HFFc6 (cell line): ENCODE measurements around the gene MYH10. TPM values are rescaled to one million over a fixed set of nuclear protein-coding genes. Genes with fewer than 3 reads are reported as not detected.

Experiments used
- DNase-seq: peaks from one replicate; pipeline ENCODE4 v3.0.0-alpha.2; 2018
- H3K27ac Mint-ChIP-seq: 2 replicates; pipeline ENCODE4 v1.8.0; 2020; ENCODE audit warnings: mild to moderate bottlenecking, mixed read lengths
- H3K27me3 Mint-ChIP-seq: 2 replicates; pipeline ENCODE4 v1.8.0; 2021; ENCODE audit warnings: mild to moderate bottlenecking, moderate library complexity, mixed read lengths; ENCODE audit not compliant: insufficient read depth
- H3K36me3 Mint-ChIP-seq: 2 replicates; pipeline ENCODE4 v1.8.0; 2021; ENCODE audit warnings: low read depth, mixed read lengths
- H3K4me1 Mint-ChIP-seq: 2 replicates; pipeline ENCODE4 v1.8.0; 2020; ENCODE audit warnings: low read depth, mixed read lengths
- H3K4me3 Mint-ChIP-seq: 2 replicates; pipeline ENCODE4 v1.8.0; 2020; ENCODE audit warnings: mild to moderate bottlenecking, moderate library complexity, mixed read lengths
- H3K9me3 Mint-ChIP-seq: 2 replicates; pipeline ENCODE4 v1.8.0; 2020; ENCODE audit warnings: mild to moderate bottlenecking, mixed read lengths
- total RNA-seq, 6 experiments: library from RNA; stranded (reverse); fragmentation: NEBNext Ultra II Directional; extraction: Animal tissue kit (Norgen Biotek cat#: 25700); gene quantifications; 2 replicates in 1 of 6; 3 replicates in 5 of 6; pipeline ENCODE4 v1.2.3, GENCODE V29; 2021
- TF ChIP-seq, protein P1 (sequence below): fragments of 200-600 bp; sonication (generic); IDR thresholded peaks from 2 replicates; pipeline ENCODE4 v1.5.0; 2021; ENCODE audit warnings: antibody characterized with exemption, mild to moderate bottlenecking

MYH10 gene
- total RNA-seq, 6 experiments from 2014 or later = 54.0 to 63.3 (median 58.3) TPM

DNA sequence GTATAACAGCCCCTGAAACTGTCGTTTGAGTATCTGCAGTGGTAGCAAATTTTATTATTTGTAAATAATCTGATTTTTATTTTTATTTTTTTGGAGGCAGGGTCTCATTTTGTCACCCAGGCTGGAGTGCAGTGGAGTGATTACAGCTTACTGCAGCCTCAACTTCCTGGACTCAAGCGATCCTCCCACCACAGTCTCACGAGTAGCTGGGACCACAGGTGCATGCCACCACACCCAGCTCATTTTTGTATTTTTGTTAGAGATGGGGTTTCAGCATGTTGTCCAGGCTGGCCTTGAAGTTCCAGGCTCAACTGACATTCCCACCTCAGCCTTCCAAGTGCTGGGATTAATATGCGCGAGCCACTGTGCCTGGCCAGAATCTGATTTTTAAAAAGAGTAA lies 192.1 kb downstream of the MYH10 start:
- no peak overlapping the region for H3K27ac Mint-ChIP-seq
- H3K36me3 Mint-ChIP-seq = peaks cover 21% of the 10 kb centered on the region
- H3K4me3 Mint-ChIP-seq = no peak overlapping the region
- no peaks in the 10 kb centered on the region for H3K9me3 Mint-ChIP-seq
- TF ChIP-seq, protein P1, sequence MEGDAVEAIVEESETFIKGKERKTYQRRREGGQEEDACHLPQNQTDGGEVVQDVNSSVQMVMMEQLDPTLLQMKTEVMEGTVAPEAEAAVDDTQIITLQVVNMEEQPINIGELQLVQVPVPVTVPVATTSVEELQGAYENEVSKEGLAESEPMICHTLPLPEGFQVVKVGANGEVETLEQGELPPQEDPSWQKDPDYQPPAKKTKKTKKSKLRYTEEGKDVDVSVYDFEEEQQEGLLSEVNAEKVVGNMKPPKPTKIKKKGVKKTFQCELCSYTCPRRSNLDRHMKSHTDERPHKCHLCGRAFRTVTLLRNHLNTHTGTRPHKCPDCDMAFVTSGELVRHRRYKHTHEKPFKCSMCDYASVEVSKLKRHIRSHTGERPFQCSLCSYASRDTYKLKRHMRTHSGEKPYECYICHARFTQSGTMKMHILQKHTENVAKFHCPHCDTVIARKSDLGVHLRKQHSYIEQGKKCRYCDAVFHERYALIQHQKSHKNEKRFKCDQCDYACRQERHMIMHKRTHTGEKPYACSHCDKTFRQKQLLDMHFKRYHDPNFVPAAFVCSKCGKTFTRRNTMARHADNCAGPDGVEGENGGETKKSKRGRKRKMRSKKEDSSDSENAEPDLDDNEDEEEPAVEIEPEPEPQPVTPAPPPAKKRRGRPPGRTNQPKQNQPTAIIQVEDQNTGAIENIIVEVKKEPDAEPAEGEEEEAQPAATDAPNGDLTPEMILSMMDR = no peak
- H3K4me1 Mint-ChIP-seq = peaks cover 49% of the 10 kb centered on the region
- DNase-seq = no peak
- peaks cover 1% of the 10 kb centered on the region for H3K27me3 Mint-ChIP-seq

GRCh38 chr17:8436844-8437171 lies 193.7 kb downstream of the MYH10 start:
- Mint-ChIP-seq H3K36me3 (peaks cover 21% of the 10 kb centered on the region), H3K4me3 (peak overlapping the region; percentile 98), H3K9me3 (no peaks in the 10 kb centered on the region), H3K27ac (peak overlapping the region; percentile 95), H3K4me1 (peaks cover 37% of the 10 kb centered on the region), H3K27me3 (peaks cover 1% of the 10 kb centered on the region)
- peak; percentile 6 for DNase-seq
- TF ChIP-seq, protein P1 = no peak

- Mint-ChIP-seq H3K36me3 (peaks cover 21% of the 10 kb centered on the region), H3K27me3 (peaks cover 1% of the 10 kb centered on the region), H3K4me1 (peaks cover 32% of the 10 kb centered on the region), H3K9me3 (no peaks in the 10 kb centered on the region), H3K27ac (peak overlapping the region; percentile 95), H3K4me3 (peak overlapping the region; percentile 98)
- TF ChIP-seq, protein P1 = no peak
- peak; percentile 43 for DNase-seq
Observed at GRCh38 chr17:8436169-8436843, 194.2 kb downstream of the MYH10 start.

- H3K36me3 Mint-ChIP-seq = peaks cover 15% of the 10 kb centered on the region
- TF ChIP-seq, protein P1 = no peak
- H3K27ac Mint-ChIP-seq = peak within 1 kb of the TSS; percentile 95
- H3K4me1 Mint-ChIP-seq = peaks cover 26% of the 10 kb centered on the region
- H3K27me3 Mint-ChIP-seq = peaks cover 1% of the 10 kb centered on the region
- DNase-seq = peak; percentile 96
- no peaks in the 10 kb centered on the region for H3K9me3 Mint-ChIP-seq
- H3K4me3 Mint-ChIP-seq = peak within 1 kb of the TSS; percentile 98
Observed at GRCh38 chr17:8435245-8436168, 195.0 kb downstream of the MYH10 start, which contains the start of gene NDEL1. TSS of gene NDEL1 (plus strand) at chr17:8435884. CDS start at chr17:8444272, 8,388 bp downstream.

GRCh38 chr17:8430966-8431365 lies 199.6 kb downstream of the MYH10 start:
- no peak overlapping the region for H3K27ac Mint-ChIP-seq
- no peaks in the 10 kb centered on the region for H3K36me3 Mint-ChIP-seq
- DNase-seq = no peak
- no peaks in the 10 kb centered on the region for H3K9me3 Mint-ChIP-seq
- peaks cover 10% of the 10 kb centered on the region for H3K27me3 Mint-ChIP-seq
- no peak overlapping the region for H3K4me3 Mint-ChIP-seq
- H3K4me1 Mint-ChIP-seq = peaks cover 6% of the 10 kb centered on the region; the same call in 1 of the 2 replicates
- TF ChIP-seq, protein P1 = no peak
